ENCODE measurements around the gene ABCC8.

ABCC8 gene

GRCh38 chr11:17504330-17505107 is 27.9 kb upstream of the ABCC8 start:
- FAIRE-seq: peak; percentile 90

- FAIRE-seq: no peak
These were observed 26.0 kb upstream of the ABCC8 start for GRCh38 chr11:17502630-17503029.

GRCh38 chr11:17500673-17501072 is 24.0 kb upstream of the ABCC8 start:
- FAIRE-seq: no peak

- no peak for FAIRE-seq
These were observed 21.8 kb upstream of the ABCC8 start for GRCh38 chr11:17498475-17498874.

GRCh38 chr11:17498058-17498457 is 21.4 kb upstream of the ABCC8 start:
- FAIRE-seq: no peak

GRCh38 chr11:17496406-17496805 is 19.8 kb upstream of the ABCC8 start:
- no peak for FAIRE-seq

- no peak for FAIRE-seq
These were observed 17.4 kb upstream of the ABCC8 start for GRCh38 chr11:17494019-17494418.

- no peak for FAIRE-seq
These were observed 14.3 kb upstream of the ABCC8 start for GRCh38 chr11:17490938-17491337.

- no peak for FAIRE-seq
These were observed 13.6 kb upstream of the ABCC8 start for GRCh38 chr11:17490232-17490631.

GRCh38 chr11:17489751-17490150 is 13.1 kb upstream of the ABCC8 start:
- FAIRE-seq: no peak

- no peak for FAIRE-seq
These were observed 11.9 kb upstream of the ABCC8 start for GRCh38 chr11:17488563-17488962.

GRCh38 chr11:17486646-17487045 is 10.0 kb upstream of the ABCC8 start:
- no peak for FAIRE-seq

GRCh38 chr11:17483505-17483904 is 6.9 kb upstream of the ABCC8 start:
- FAIRE-seq: no peak

GRCh38 chr11:17481905-17482304 is 5.3 kb upstream of the ABCC8 start:
- no peak for FAIRE-seq

GRCh38 chr11:17479284-17480214 is 2.9 kb upstream of the ABCC8 start:
- no peak for FAIRE-seq

- FAIRE-seq: no peak
These were observed 1.4 kb upstream of the ABCC8 start for GRCh38 chr11:17478070-17478469.

- FAIRE-seq: no peak
These were observed 716 bp upstream of the ABCC8 start for GRCh38 chr11:17477361-17477760.

- no peak for FAIRE-seq
These were observed 364 bp upstream of the ABCC8 start for GRCh38 chr11:17477084-17477333.

GRCh38 chr11:17475666-17476316 is 854 bp downstream of the ABCC8 start:
- FAIRE-seq: no peak

- FAIRE-seq: no peak
These were observed 3.4 kb downstream of the ABCC8 start for GRCh38 chr11:17473071-17473744.

GRCh38 chr11:17472467-17472866 is 4.2 kb downstream of the ABCC8 start:
- no peak for FAIRE-seq

GRCh38 chr11:17471501-17471900 is 5.1 kb downstream of the ABCC8 start:
- FAIRE-seq: no peak

GRCh38 chr11:17469998-17470397 is 6.6 kb downstream of the ABCC8 start:
- FAIRE-seq: no peak

All from A204.1 (cell line).